K562 (cell line): ENCODE data around the gene CLTC. TPM values are rescaled to one million over a fixed set of nuclear protein-coding genes. Genes with fewer than 3 reads are reported as not detected.

Experiments used
- BHLHE40 ChIP-seq: IDR thresholded peaks from 2 replicates; pipeline ENCODE4 v1.6.1; 2011; ENCODE audit warnings: low read length, improper control_type of control experiment
- DACH1 ChIP-seq: fragments of 450-650 bp; IDR thresholded peaks from 2 replicates; pipeline ENCODE4 v1.6.1; 2018; ENCODE audit not compliant: partially characterized antibody
- E2F8 ChIP-seq: fragments of 450-650 bp; IDR thresholded peaks from 2 replicates; pipeline ENCODE4 v1.7.1; 2018; ENCODE audit warnings: mild to moderate bottlenecking, low read depth; ENCODE audit not compliant: partially characterized antibody
- ELK3 ChIP-seq: fragments of 450-650 bp; formaldehyde crosslinking; IDR thresholded peaks from 2 replicates; pipeline ENCODE4 v1.4.0; 2020; ENCODE audit warnings: mild to moderate bottlenecking
- ILF3 ChIP-seq: fragments of 450-650 bp; IDR thresholded peaks from 2 replicates; pipeline ENCODE4 v1.6.1; 2018; ENCODE audit warnings: antibody characterized with exemption, mild to moderate bottlenecking, moderate library complexity, borderline replicate concordance
- KDM1A ChIP-seq, 2 experiments: fragments of 450-650 bp; IDR thresholded peaks; 2 replicates each; pipeline ENCODE4 v1.6.1; 2016; ENCODE audit warnings: mild to moderate bottlenecking in 2 of 2
- MAX ChIP-seq: sonication (generic); formaldehyde crosslinking; IDR thresholded peaks from 2 replicates; pipeline ENCODE4 v1.9.0; 2022; ENCODE audit warnings: mild to moderate bottlenecking, missing genetic modification reagents
- MIER1 ChIP-seq: fragments of 450-650 bp; IDR thresholded peaks from 2 replicates; pipeline ENCODE4 v1.6.1; 2016; ENCODE audit warnings: antibody characterized with exemption, mild to moderate bottlenecking, low read depth
- MNT ChIP-seq, 2 experiments: fragments of 450-650 bp; conservative IDR thresholded peaks; 2 replicates each; pipeline ENCODE4 v1.6.1; 2017; ENCODE audit warnings: mild to moderate bottlenecking in 2 of 2, moderate library complexity in 2 of 2
- NCOR1 ChIP-seq: fragments of 450-650 bp; IDR thresholded peaks from 2 replicates; pipeline ENCODE4 v1.6.1; 2016; ENCODE audit warnings: mild to moderate bottlenecking, moderate library complexity
- RBFOX2 ChIP-seq: fragments of 200-400 bp; formaldehyde crosslinking; IDR thresholded peaks from 2 replicates; pipeline ENCODE4 v1.6.1; 2017; ENCODE audit warnings: low read depth, mild to moderate bottlenecking, low read length, moderate library complexity
- SFPQ ChIP-seq: fragments of 200-400 bp; formaldehyde crosslinking; IDR thresholded peaks from 2 replicates; pipeline ENCODE4 v1.6.1; 2017; ENCODE audit warnings: mild to moderate bottlenecking, low read depth, low read length, moderate library complexity
- TAF9B ChIP-seq: fragments of 450-650 bp; IDR thresholded peaks from 2 replicates; pipeline ENCODE4 v1.6.1; 2018; ENCODE audit warnings: mild to moderate bottlenecking; ENCODE audit not compliant: partially characterized antibody
- TCF7L2 ChIP-seq: fragments of 150-350 bp; IDR thresholded peaks from 2 replicates; pipeline ENCODE4 v1.6.1; 2016; ENCODE audit warnings: low read depth, mild to moderate bottlenecking, low read length, moderate library complexity
- THRAP3 ChIP-seq: fragments of 450-650 bp; IDR thresholded peaks from 2 replicates; pipeline ENCODE4 v1.6.1; 2016; ENCODE audit warnings: mild to moderate bottlenecking, inconsistent platforms, borderline replicate concordance
- VEZF1 ChIP-seq: fragments of 200-800 bp; sonication (Bioruptor generic); IDR thresholded peaks from 2 replicates; pipeline ENCODE4 v1.6.1; 2017; ENCODE audit warnings: missing genetic modification characterization, missing compliant biosample characterization
- YBX1 ChIP-seq: fragments of 450-650 bp; IDR thresholded peaks from 2 replicates; pipeline ENCODE4 v1.7.1; 2016; ENCODE audit warnings: mild to moderate bottlenecking
- ZNF277 ChIP-seq: fragments of 250-450 bp; sonication (Bioruptor Pico); IDR thresholded peaks from 2 replicates; pipeline ENCODE4 v1.8.0; 2022; ENCODE audit warnings: inconsistent platforms, mild to moderate bottlenecking, moderate library complexity, borderline replicate concordance
- polyA plus RNA-seq, 8 experiments: library from polyadenylated mRNA; depleted of rRNA in 4 of 8; stranded (reverse) in 5 of 8; unstranded in 3 of 8; fragments of >200 nt; fragmentation: Nextera tagmentation in 2 of 8; fragmentation: Illumina TruSeq in 1 of 8; extraction: Ambion mirVana in 2 of 8; extraction: Trizol in 1 of 8; gene quantifications; 2 replicates each; pipeline versions ENCODE4 v1.2.1 to v1.2.3, GENCODE V29; 2011 to 2014; ENCODE audit warnings: inconsistent platforms in 1 of 8, missing spikeins in 1 of 8
- total RNA-seq, 7 experiments: library from RNA; depleted of rRNA in 6 of 7; stranded (reverse); fragments of >200 nt in 6 of 7; fragmentation: Illumina TruSeq in 2 of 7; extraction: Trizol in 2 of 7; gene quantifications; 2 replicates each; pipeline versions ENCODE4 v1.2.1 to v1.2.3, GENCODE V29; 2011 to 2021; ENCODE audit warnings: low replicate concordance in 1 of 7

CLTC gene
- total and polyA plus RNA-seq, 9 of the 15 experiments (the other 6 are each of a cell fraction or from before 2014, with no cell fraction given) = 115 to 267 (median 174) TPM

GRCh38 chr17:59684967-59685366 is 65.3 kb downstream of the CLTC start (continued):
- TF ChIP-seq ZNF277 (CRISPR knock-in tag) (no peak), ELK3 (CRISPR knock-in tag) (no peak), YBX1 (no peak), E2F8 (no peak), MAX (CRISPR knock-in tag) (no peak), THRAP3 (no peak), SFPQ (no peak), TCF7L2 (no peak), BHLHE40 (peak; percentile 56; the same call in 1 of the 2 replicates), TAF9B (peak; percentile 18), MNT (conservative IDR thresholded peaks at IDR 0.05) (peak in 1 of 2 experiments; percentile 31; a peak in 1 of 4 replicates), DACH1 (no peak), RBFOX2 (no peak), ILF3 (no peak), KDM1A (IDR thresholded peaks at IDR 0.05) (peak; percentile 41 to 80; a peak in 3 of 4 replicates), MIER1 (no peak), NCOR1 (peak; percentile 96), VEZF1 (peak; percentile 66)
